PC-3 (cell line): ENCODE measurements around the gene GPR45.

Experiments used
- CTCF ChIP-seq: fragments of 300-600 bp; sonication (generic); conservative IDR thresholded peaks from 2 replicates; pipeline ENCODE4 v1.5.1; 2017; ENCODE audit warnings: antibody characterized with exemption, low read depth, mild to moderate bottlenecking, low read length
- EZH2 ChIP-seq: fragments of 300-600 bp; sonication (generic); IDR thresholded peaks from one replicate; pipeline ENCODE4 v1.6.1; 2017; ENCODE audit warnings: antibody characterized with exemption, mild to moderate bottlenecking, low read length; ENCODE audit not compliant: unreplicated experiment

DNA sequence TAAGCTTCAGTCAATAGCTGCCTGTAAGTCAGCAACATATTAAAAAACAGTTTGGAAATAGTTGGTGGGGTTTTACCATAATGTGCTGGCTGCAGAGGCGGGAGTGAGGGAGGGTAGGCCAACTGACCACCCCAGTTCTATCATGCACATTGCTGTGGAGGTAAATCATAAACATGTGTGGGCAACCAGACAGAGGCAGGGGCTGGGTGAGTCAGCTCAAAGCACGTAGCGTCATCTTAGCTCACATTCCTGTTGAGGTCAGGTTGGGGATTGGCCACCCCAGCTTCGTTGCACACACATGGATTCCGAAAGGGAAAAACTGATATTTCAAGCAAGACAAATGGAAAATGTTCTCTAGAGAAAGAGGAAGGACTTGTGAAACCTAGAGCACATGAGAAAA is 19.5 kb downstream of the GPR45 start:
- no peak for TF ChIP-seq CTCF
- TF ChIP-seq EZH2, result no peak
